ENCODE data around the gene ART5.

- TF ChIP-seq CTCF (IDR thresholded peaks at IDR 0.05): no peak
- no peak for TF ChIP-seq EP300 (IDR thresholded peaks at IDR 0.05)
- TF ChIP-seq POLR2A (IDR thresholded peaks at IDR 0.05): no peak
Measured at GRCh38 chr11:3635641-3636375, 6.0 kb downstream of the ART5 start.
